Esophagus muscularis mucosa (tissue), 4 donors: ENCODE results near the gene GRK5.

ENCODE experiments used
- CTCF ChIP-seq, 3 experiments: fragments of 200-600 bp in 2 of 3; fragments of 450-650 bp in 1 of 3; sonication (generic) in 2 of 3; IDR thresholded peaks; one replicate each; pipeline ENCODE4 v1.5.1; 2017 to 2019; ENCODE audit warnings: antibody characterized with exemption in 3 of 3, mild to moderate bottlenecking in 2 of 3, moderate library complexity in 1 of 3
- EP300 ChIP-seq: sonication (generic); formaldehyde crosslinking; IDR thresholded peaks from one replicate; pipeline ENCODE4 v1.6.1; 2017; ENCODE audit warnings: antibody characterized with exemption
- POLR2A ChIP-seq: fragments of 450-650 bp; IDR thresholded peaks from one replicate; pipeline ENCODE4 v1.6.1; 2017; ENCODE audit warnings: antibody characterized with exemption, moderate library complexity, mild to moderate bottlenecking, low read depth
- POLR2AphosphoS5 ChIP-seq, 2 donors: sonication (generic); formaldehyde crosslinking; IDR thresholded peaks; one replicate each; pipeline ENCODE4 v1.6.1; 2017; ENCODE audit warnings: antibody characterized with exemption in 2 of 2

- no peak for TF ChIP-seq EP300
- no peak for TF ChIP-seq POLR2AphosphoS5 (IDR thresholded peaks at IDR 0.05)
- no peak for TF ChIP-seq POLR2A
- no peak for TF ChIP-seq CTCF (IDR thresholded peaks at IDR 0.05)
Observed at GRCh38 chr10:119408969-119409371, 201.6 kb downstream of the GRK5 start.
